Keratinocyte (primary cell): ENCODE data around the gene IGSF23. TPM values are rescaled to one million over a fixed set of nuclear protein-coding genes. Genes with fewer than 3 reads are reported as not detected.
"Not testable (repeated sequence)": the region's sequence is repeated elsewhere in the genome, so short reads cannot be mapped to it uniquely, and the experiment has no call there.

Experiments
- DNase-seq: peaks from one replicate; pipeline ENCODE4 v3.0.0-alpha.2; 2011; ENCODE audit warnings: low read depth, missing footprints, low spot score
- FAIRE-seq: peaks from 2 replicates; lab custom pipeline; 2011; peaks lifted over from hg19 to GRCh38; lab: Jason Lieb, UNC
- H2AFZ ChIP-seq: 2 replicates; pipeline ENCODE4 v1.6.0; 2012; ENCODE audit warnings: low read length, control low read depth, inconsistent platforms; ENCODE audit not compliant: control insufficient read depth
- H3K27ac ChIP-seq: 2 replicates; pipeline ENCODE4 v1.5.1; 2011; ENCODE audit warnings: low read length; ENCODE audit not compliant: control insufficient read depth, insufficient read depth
- H3K27me3 ChIP-seq: 3 replicates; pipeline ENCODE4 v1.6.0; 2011; ENCODE audit warnings: low read length; ENCODE audit not compliant: control insufficient read depth, insufficient read depth; ENCODE audit errors: extremely low read depth
- H3K36me3 ChIP-seq, 2 experiments: 2 replicates in 1 of 2; 3 replicates in 1 of 2; pipeline ENCODE4 v1.5.1; 2011; ENCODE audit warnings: low read length in 2 of 2, mild to moderate bottlenecking in 1 of 2; ENCODE audit not compliant: control insufficient read depth in 2 of 2, insufficient read depth in 2 of 2; ENCODE audit errors: extremely low read depth in 1 of 2
- H3K4me1 ChIP-seq: 3 replicates; pipeline ENCODE4 v1.5.1; 2011; ENCODE audit warnings: low read length; ENCODE audit not compliant: control insufficient read depth, insufficient read depth; ENCODE audit errors: extremely low read depth
- H3K4me2 ChIP-seq: 3 replicates; pipeline ENCODE4 v1.6.0; 2011; ENCODE audit warnings: low read depth, low read length; ENCODE audit not compliant: control insufficient read depth, insufficient read depth; ENCODE audit errors: extremely low read depth
- H3K4me3 ChIP-seq, 3 experiments: fragments of 200-600 bp in 1 of 3; sonication (generic) in 1 of 3; 2 replicates in 2 of 3; 3 replicates in 1 of 3; pipeline ENCODE4 v1.5.1; 2011 to 2016; ENCODE audit warnings: low read length in 3 of 3, mild to moderate bottlenecking in 3 of 3, control low read depth in 2 of 3, inconsistent platforms in 1 of 3, low read depth in 1 of 3, mixed read lengths in 1 of 3, mixed run types in 1 of 3, moderate library complexity in 1 of 3; ENCODE audit not compliant: control insufficient read depth in 2 of 3, insufficient read depth in 2 of 3; ENCODE audit errors: extremely low read depth in 1 of 3
- H3K79me2 ChIP-seq: 2 replicates; pipeline ENCODE4 v1.6.0; 2012; ENCODE audit warnings: low read length; ENCODE audit not compliant: control insufficient read depth, insufficient read depth
- H3K9ac ChIP-seq: 3 replicates; pipeline ENCODE4 v1.6.0; 2011; ENCODE audit warnings: low read length; ENCODE audit not compliant: control insufficient read depth, insufficient read depth; ENCODE audit errors: extremely low read depth
- H3K9me1 ChIP-seq: 3 replicates; pipeline ENCODE4 v1.6.0; 2011; ENCODE audit warnings: low read length; ENCODE audit not compliant: control insufficient read depth, insufficient read depth; ENCODE audit errors: extremely low read depth
- H3K9me3 ChIP-seq: 2 replicates; pipeline ENCODE4 v1.5.1; 2012; ENCODE audit warnings: low read depth, low read length; ENCODE audit not compliant: control insufficient read depth
- H4K20me1 ChIP-seq: 3 replicates; pipeline ENCODE4 v1.6.0; 2011; ENCODE audit warnings: low read length; ENCODE audit not compliant: control insufficient read depth, insufficient read depth; ENCODE audit errors: extremely low read depth
- EZH2 ChIP-seq: IDR thresholded peaks from one replicate; pipeline ENCODE4 v1.6.1; 2012; ENCODE audit warnings: inconsistent platforms, mild to moderate bottlenecking, low read length, moderate library complexity
- dilution Hi-C: fragments of 300-500 bp; cut with MboI; formaldehyde crosslinking; loops from one replicate; pipeline ENCODE4 v1.7.0; 2020; ENCODE audit warnings: low sequenced_read_pairs; ENCODE audit not compliant: extremely low pct_ligation_motif_present
- polyA plus RNA-seq, 5 experiments: library from polyadenylated mRNA; depleted of rRNA in 3 of 5; stranded (reverse) in 3 of 5; stranded (forward) in 1 of 5; unstranded in 1 of 5; fragments of >200 nt; gene quantifications; 1 replicate in 1 of 5; 2 replicates in 3 of 5; 3 replicates in 1 of 5; pipeline versions ENCODE4 v1.2.1 to v1.2.3, GENCODE V29; 2011 to 2012; ENCODE audit warnings: missing spikeins in 2 of 5, low read depth in 1 of 5, low replicate concordance in 1 of 5
- TF ChIP-seq, protein P1 (sequence below), 3 experiments: IDR thresholded peaks in 1 of 3; conservative IDR thresholded peaks in 1 of 3; optimal IDR thresholded peaks in 1 of 3; 2 replicates in 2 of 3; 3 replicates in 1 of 3; pipeline versions ENCODE3 to v1.5.1; 2011; ENCODE audit warnings: low read length in 3 of 3, mild to moderate bottlenecking in 3 of 3, moderate library complexity in 2 of 3, control low read depth in 1 of 3, inconsistent platforms in 1 of 3; ENCODE audit not compliant: insufficient read depth in 2 of 3; ENCODE audit errors: extremely low read depth in 1 of 3

The IGSF23 gene
- polyA plus RNA-seq, 1 donor (not counting 4 experiments of a cell fraction or from before 2014, with no cell fraction given), result 0.07 TPM

DNA sequence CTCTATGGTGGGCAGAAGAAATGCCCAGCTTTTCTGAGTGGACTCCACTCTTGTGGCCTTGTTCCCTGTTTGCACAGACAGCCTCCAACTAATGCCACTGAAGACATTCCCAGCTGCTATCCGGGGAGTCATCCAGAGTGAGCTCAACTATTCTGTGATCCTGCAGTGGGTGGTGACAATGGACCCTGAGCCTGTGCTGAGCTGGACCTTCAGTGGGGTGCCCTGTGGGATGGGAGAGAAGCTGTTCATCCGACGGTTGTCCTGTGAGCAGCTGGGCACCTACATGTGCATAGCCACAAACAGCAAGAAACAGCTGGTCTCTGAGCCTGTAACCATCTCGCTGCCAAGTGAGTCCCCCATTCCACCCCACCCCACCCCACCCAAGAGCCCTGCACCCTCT is 10.3 kb downstream of the IGSF23 start:
- no peak for FAIRE-seq
- dilution Hi-C loops, result no loop called here
- H3K9me1 ChIP-seq, result peaks cover 2% of the 10 kb centered on the region
- H3K79me2 ChIP-seq, result no peaks in the 10 kb centered on the region
- H3K27ac ChIP-seq, result no peak overlapping the region
- no peak overlapping the region for H3K9ac ChIP-seq
- H4K20me1 ChIP-seq, result no peaks in the 10 kb centered on the region
- H3K4me2 ChIP-seq, result no peak overlapping the region
- no peak overlapping the region for H3K4me3 ChIP-seq
- no peaks in the 10 kb centered on the region for H3K9me3 ChIP-seq
- TF ChIP-seq, protein P1, sequence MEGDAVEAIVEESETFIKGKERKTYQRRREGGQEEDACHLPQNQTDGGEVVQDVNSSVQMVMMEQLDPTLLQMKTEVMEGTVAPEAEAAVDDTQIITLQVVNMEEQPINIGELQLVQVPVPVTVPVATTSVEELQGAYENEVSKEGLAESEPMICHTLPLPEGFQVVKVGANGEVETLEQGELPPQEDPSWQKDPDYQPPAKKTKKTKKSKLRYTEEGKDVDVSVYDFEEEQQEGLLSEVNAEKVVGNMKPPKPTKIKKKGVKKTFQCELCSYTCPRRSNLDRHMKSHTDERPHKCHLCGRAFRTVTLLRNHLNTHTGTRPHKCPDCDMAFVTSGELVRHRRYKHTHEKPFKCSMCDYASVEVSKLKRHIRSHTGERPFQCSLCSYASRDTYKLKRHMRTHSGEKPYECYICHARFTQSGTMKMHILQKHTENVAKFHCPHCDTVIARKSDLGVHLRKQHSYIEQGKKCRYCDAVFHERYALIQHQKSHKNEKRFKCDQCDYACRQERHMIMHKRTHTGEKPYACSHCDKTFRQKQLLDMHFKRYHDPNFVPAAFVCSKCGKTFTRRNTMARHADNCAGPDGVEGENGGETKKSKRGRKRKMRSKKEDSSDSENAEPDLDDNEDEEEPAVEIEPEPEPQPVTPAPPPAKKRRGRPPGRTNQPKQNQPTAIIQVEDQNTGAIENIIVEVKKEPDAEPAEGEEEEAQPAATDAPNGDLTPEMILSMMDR (optimal IDR thresholded peaks at IDR 0.05 in 1 of 3, IDR thresholded peaks at IDR 0.05 in 1 of 3, conservative IDR thresholded peaks at IDR 0.05 in 1 of 3; ENCODE audit: extremely low read depth in 1 of 3, insufficient read depth in 2 of 3, low read length in 3 of 3), result no peak
- TF ChIP-seq EZH2, result no peak
- no peak overlapping the region for H2AFZ ChIP-seq
- H3K4me1 ChIP-seq, result peaks cover 25% of the 10 kb centered on the region
- no peak for DNase-seq
- no peaks in the 10 kb centered on the region for H3K36me3 ChIP-seq
- H3K27me3 ChIP-seq, result no peaks in the 10 kb centered on the region

GRCh38 chr19:44624840-44625354 is 11.5 kb downstream of the IGSF23 start:
- H3K4me2 ChIP-seq, result no peak overlapping the region
- FAIRE-seq, result no peak

GRCh38 chr19:44625637-44626036 is 12.3 kb downstream of the IGSF23 start:
- H4K20me1 ChIP-seq, H2AFZ ChIP-seq, H3K9ac ChIP-seq, FAIRE-seq, H3K36me3 ChIP-seq, H3K9me1 ChIP-seq, H3K4me3 ChIP-seq, H3K27ac ChIP-seq, DNase-seq, dilution Hi-C loops, H3K9me3 ChIP-seq, H3K27me3 ChIP-seq, H3K79me2 ChIP-seq, H3K4me2 ChIP-seq: not testable (repeated sequence)
- H3K4me1 ChIP-seq, result peaks cover 25% of the 10 kb centered on the region

More at GRCh38 chr19:44624840-44625354, 11.5 kb downstream of the IGSF23 start:
- Histone ChIP-seq H3K36me3 (no peaks in the 10 kb centered on the region), H3K79me2 (no peaks in the 10 kb centered on the region), H3K9ac (no peak overlapping the region), H3K9me3 (no peaks in the 10 kb centered on the region), H4K20me1 (no peaks in the 10 kb centered on the region), H3K27me3 (no peaks in the 10 kb centered on the region), H3K27ac (no peak overlapping the region), H3K9me1 (peaks cover 2% of the 10 kb centered on the region), H3K4me1 (peaks cover 25% of the 10 kb centered on the region), H3K4me3 (no peak overlapping the region), H2AFZ (no peak overlapping the region)
- no peak for TF ChIP-seq EZH2
- TF ChIP-seq, protein P1 (optimal IDR thresholded peaks at IDR 0.05 in 1 of 3, IDR thresholded peaks at IDR 0.05 in 1 of 3, conservative IDR thresholded peaks at IDR 0.05 in 1 of 3; ENCODE audit: extremely low read depth in 1 of 3, insufficient read depth in 2 of 3, low read length in 3 of 3), result no peak
- dilution Hi-C loops, result no loop called here
- DNase-seq, result no peak
